Uterus (tissue), 2 donors: ENCODE measurements around the gene JAG1.

Experiments used
- POLR2A ChIP-seq, 2 donors: fragments of 450-650 bp; IDR thresholded peaks; one replicate each; pipeline ENCODE4 v1.6.1; 2016; ENCODE audit warnings: antibody characterized with exemption in 2 of 2, mild to moderate bottlenecking in 1 of 2, moderate library complexity in 1 of 2
- TF ChIP-seq, protein P1 (sequence below), 4 experiments: fragments of 200-600 bp in 2 of 4; fragments of 450-650 bp in 2 of 4; sonication (generic) in 2 of 4; IDR thresholded peaks; one replicate each; pipeline ENCODE4 v1.5.1; 2016 to 2019; ENCODE audit warnings: antibody characterized with exemption in 4 of 4, mild to moderate bottlenecking in 2 of 4, moderate library complexity in 1 of 4

- TF ChIP-seq, protein P1, sequence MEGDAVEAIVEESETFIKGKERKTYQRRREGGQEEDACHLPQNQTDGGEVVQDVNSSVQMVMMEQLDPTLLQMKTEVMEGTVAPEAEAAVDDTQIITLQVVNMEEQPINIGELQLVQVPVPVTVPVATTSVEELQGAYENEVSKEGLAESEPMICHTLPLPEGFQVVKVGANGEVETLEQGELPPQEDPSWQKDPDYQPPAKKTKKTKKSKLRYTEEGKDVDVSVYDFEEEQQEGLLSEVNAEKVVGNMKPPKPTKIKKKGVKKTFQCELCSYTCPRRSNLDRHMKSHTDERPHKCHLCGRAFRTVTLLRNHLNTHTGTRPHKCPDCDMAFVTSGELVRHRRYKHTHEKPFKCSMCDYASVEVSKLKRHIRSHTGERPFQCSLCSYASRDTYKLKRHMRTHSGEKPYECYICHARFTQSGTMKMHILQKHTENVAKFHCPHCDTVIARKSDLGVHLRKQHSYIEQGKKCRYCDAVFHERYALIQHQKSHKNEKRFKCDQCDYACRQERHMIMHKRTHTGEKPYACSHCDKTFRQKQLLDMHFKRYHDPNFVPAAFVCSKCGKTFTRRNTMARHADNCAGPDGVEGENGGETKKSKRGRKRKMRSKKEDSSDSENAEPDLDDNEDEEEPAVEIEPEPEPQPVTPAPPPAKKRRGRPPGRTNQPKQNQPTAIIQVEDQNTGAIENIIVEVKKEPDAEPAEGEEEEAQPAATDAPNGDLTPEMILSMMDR (IDR thresholded peaks at IDR 0.05), result no peak
- no peak for TF ChIP-seq POLR2A (IDR thresholded peaks at IDR 0.05)
Observed at GRCh38 chr20:10644458-10645204, 29.2 kb downstream of the JAG1 start.
